ENCODE data around the gene MIB2. TPM values are rescaled to one million over a fixed set of nuclear protein-coding genes. Genes with fewer than 3 reads are reported as not detected.

MIB2 gene
- polyA plus RNA-seq, 1 of the 3 experiments (the other 2 are of a cell fraction) = 45.4 TPM

DNA sequence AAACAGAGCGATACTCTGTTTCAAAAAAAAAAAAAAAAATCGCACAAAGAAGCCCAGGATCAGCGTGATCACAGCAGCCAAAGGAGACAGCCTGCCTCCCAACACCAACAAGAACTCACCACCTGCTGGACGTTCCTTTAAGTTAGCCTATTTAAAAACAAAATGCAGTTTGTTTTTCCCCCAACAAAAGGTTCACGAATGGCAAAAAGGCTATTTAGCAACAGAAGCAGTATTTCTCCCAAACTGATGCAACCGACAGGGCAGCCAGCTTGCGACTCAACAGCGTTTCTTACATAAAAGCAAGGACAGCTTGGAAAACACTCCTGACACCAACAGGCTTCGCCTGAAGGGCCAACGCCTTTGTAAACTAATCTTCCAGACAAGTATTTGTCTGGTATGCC, 47.4 kb upstream of the MIB2 start:
- no peaks in the 10 kb centered on the region for H3K4me1 ChIP-seq (ENCODE audit: control insufficient read depth in 1 of 2, insufficient read depth in 2 of 2, low read depth in 1 of 2, low read length in 1 of 2)
- no peak overlapping the region for H3K27ac ChIP-seq (ENCODE audit: low read depth in 2 of 2, low read length in 1 of 2)
- no peak for TF ChIP-seq RXRA (IDR thresholded peaks at IDR 0.05; ENCODE audit: borderline replicate concordance, low read depth)
- TF ChIP-seq SMC3 (IDR thresholded peaks at IDR 0.05; ENCODE audit: low read depth, low read length) = no peak
- TF ChIP-seq NRF1 (IDR thresholded peaks at IDR 0.05; ENCODE audit: low read depth, low read length) = no peak
- DNase-seq = no peak
- H3K9me2 ChIP-seq = no peaks in the 10 kb centered on the region
- no peak overlapping the region for H3K9ac ChIP-seq
- H4K20me1 ChIP-seq (ENCODE audit: insufficient read depth) = peaks cover 75% of the 10 kb centered on the region
- no peaks in the 10 kb centered on the region for H3K9me3 ChIP-seq
- no peak overlapping the region for H3K4me2 ChIP-seq
- no peak overlapping the region for H3K4me3 ChIP-seq (ENCODE audit: low read depth in 2 of 2, low read length in 1 of 2)
- peaks cover 22 to 26% of the 10 kb centered on the region in 2 experiments for H3K36me3 ChIP-seq (replicated peaks in 1 of 2; ENCODE audit: control insufficient read depth in 1 of 2, insufficient read depth in 2 of 2, low read length in 1 of 2)
- no peaks in the 10 kb centered on the region for H3K27me3 ChIP-seq (ENCODE audit: insufficient read depth)
- 96% methylated on average over 10 of the region's 10 CpGs for WGBS (ENCODE audit: low lambda C conversion rate)
- CTCF ChIA-PET = no interaction called here
- POLR2A ChIA-PET = no interaction called here
- H3F3A ChIP-seq (replicated peaks; ENCODE audit: insufficient read depth) = peaks cover 8% of the 10 kb centered on the region
- peaks cover 100% of the 10 kb centered on the region for H3K79me2 ChIP-seq (ENCODE audit: insufficient read depth)
- H2AFZ ChIP-seq (ENCODE audit: low read depth) = no peak overlapping the region

DNA sequence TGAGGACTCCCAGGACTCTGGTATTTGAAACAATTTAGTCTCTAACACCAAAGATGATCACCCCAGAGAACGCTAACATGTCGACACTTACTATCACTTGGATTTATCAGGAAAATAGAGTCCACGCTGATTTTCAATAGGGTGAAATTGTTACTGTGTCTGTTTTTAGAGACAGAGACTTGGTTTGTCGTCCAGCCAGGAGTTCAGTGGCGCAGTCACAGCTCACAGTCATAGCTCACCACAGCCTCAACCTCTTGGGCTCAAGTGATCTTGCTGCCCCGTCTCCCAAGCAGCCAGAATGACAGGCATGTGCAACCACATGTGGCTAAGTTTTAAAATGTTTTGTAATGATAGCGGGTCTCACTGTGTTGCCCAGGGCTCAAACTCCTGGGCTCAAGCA, 46.0 kb upstream of the MIB2 start:
- Histone ChIP-seq H3K36me3 (replicated peaks in 1 of 2; ENCODE audit: control insufficient read depth in 1 of 2, insufficient read depth in 2 of 2, low read length in 1 of 2) (peaks cover 15 to 20% of the 10 kb centered on the region in 2 experiments), H3K9me2 (no peaks in the 10 kb centered on the region), H3K9ac (no peak overlapping the region), H3K27ac (ENCODE audit: low read depth in 2 of 2, low read length in 1 of 2) (no peak overlapping the region), H3K27me3 (ENCODE audit: insufficient read depth) (no peaks in the 10 kb centered on the region), H3F3A (replicated peaks; ENCODE audit: insufficient read depth) (peaks cover 13% of the 10 kb centered on the region), H3K4me2 (no peak overlapping the region), H3K4me1 (ENCODE audit: control insufficient read depth in 1 of 2, insufficient read depth in 2 of 2, low read depth in 1 of 2, low read length in 1 of 2) (peaks cover 0 to 4% of the 10 kb centered on the region in 2 experiments; a peak in 1 of 4 replicates), H2AFZ (ENCODE audit: low read depth) (no peak overlapping the region), H3K79me2 (ENCODE audit: insufficient read depth) (peaks cover 100% of the 10 kb centered on the region), H4K20me1 (ENCODE audit: insufficient read depth) (peaks cover 73% of the 10 kb centered on the region), H3K4me3 (ENCODE audit: low read depth in 2 of 2, low read length in 1 of 2) (no peak overlapping the region), H3K9me3 (no peaks in the 10 kb centered on the region)
- DNase-seq = no peak
- ChIA-PET CTCF (no interaction called here), POLR2A (no interaction called here)
- TF ChIP-seq NRF1 (IDR thresholded peaks at IDR 0.05; ENCODE audit: low read depth, low read length) (no peak), TCF12 (IDR thresholded peaks at IDR 0.05) (no peak), MEF2A (IDR thresholded peaks at IDR 0.05; ENCODE audit: borderline replicate concordance, low read depth) (no peak)
- TF ChIP-seq, protein P1, sequence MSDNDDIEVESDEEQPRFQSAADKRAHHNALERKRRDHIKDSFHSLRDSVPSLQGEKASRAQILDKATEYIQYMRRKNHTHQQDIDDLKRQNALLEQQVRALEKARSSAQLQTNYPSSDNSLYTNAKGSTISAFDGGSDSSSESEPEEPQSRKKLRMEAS (IDR thresholded peaks at IDR 0.05; ENCODE audit: low read depth) = no peak
- TF ChIP-seq, protein P2, sequence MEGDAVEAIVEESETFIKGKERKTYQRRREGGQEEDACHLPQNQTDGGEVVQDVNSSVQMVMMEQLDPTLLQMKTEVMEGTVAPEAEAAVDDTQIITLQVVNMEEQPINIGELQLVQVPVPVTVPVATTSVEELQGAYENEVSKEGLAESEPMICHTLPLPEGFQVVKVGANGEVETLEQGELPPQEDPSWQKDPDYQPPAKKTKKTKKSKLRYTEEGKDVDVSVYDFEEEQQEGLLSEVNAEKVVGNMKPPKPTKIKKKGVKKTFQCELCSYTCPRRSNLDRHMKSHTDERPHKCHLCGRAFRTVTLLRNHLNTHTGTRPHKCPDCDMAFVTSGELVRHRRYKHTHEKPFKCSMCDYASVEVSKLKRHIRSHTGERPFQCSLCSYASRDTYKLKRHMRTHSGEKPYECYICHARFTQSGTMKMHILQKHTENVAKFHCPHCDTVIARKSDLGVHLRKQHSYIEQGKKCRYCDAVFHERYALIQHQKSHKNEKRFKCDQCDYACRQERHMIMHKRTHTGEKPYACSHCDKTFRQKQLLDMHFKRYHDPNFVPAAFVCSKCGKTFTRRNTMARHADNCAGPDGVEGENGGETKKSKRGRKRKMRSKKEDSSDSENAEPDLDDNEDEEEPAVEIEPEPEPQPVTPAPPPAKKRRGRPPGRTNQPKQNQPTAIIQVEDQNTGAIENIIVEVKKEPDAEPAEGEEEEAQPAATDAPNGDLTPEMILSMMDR (IDR thresholded peaks at IDR 0.05) = no peak
- 96% methylated on average over 5 of the region's 7 CpGs for WGBS (ENCODE audit: low lambda C conversion rate)

DNA sequence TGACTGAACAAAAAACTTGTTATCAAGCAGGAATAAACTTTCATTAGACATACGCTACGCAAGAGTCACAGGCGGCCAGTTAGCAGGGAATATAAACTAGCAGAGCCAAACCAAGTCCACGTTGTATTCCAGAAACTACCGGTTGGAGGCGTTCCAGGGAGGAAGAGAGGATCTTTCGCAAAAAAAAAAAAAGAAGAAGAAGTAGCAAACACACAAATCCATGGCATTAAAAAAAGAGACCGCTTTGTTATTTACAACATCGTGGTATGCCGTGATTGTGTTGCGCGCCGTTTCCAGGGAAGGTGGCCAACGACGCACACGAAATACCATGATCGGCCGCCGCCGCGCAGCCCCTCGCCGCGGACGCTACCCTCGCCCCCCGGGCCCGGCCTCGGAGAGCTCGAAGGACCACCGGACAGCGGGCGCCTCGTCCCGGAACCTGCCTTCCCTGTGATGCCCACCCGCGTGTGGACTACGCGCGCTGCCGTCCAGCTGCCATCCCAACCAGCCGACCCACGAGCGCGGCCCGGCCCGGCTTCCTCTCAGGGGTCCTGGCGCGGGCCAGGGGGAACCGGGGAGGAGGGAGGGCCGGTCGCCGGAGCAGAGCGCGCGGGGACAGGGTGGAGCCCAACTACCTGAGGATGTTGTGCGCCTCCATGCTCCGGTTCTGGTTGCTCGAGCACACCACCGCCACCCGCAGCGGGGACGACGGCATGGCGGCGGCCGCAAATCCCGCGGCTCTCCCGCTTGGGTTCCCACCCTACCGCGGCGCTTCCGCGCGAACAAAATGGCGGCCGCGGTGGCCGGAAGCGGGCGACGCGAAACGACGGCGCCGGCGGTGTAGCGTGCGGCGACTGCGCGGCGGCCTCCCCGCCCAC, 41.2 kb upstream of the MIB2 start:
- H2AFZ ChIP-seq (ENCODE audit: low read depth) = peak overlapping the region; percentile 51; the same call in 1 of the 2 replicates
- H3F3A ChIP-seq (replicated peaks; ENCODE audit: insufficient read depth) = peaks cover 17% of the 10 kb centered on the region
- peak; percentile 91 for DNase-seq
- H3K9me3 ChIP-seq = no peaks in the 10 kb centered on the region
- H3K27ac ChIP-seq (ENCODE audit: low read depth in 2 of 2, low read length in 1 of 2) = peak overlapping the region; percentile 94 to 97
- WGBS (ENCODE audit: low lambda C conversion rate) = under 1% methylated on average over 20 of the region's 96 CpGs
- peaks cover 25% of the 10 kb centered on the region for H4K20me1 ChIP-seq (ENCODE audit: insufficient read depth)
- no peaks in the 10 kb centered on the region; the same call in 1 of the 2 replicates for H3K27me3 ChIP-seq (ENCODE audit: insufficient read depth)
- H3K79me2 ChIP-seq (ENCODE audit: insufficient read depth) = peaks cover 53% of the 10 kb centered on the region
- H3K36me3 ChIP-seq (replicated peaks in 1 of 2; ENCODE audit: control insufficient read depth in 1 of 2, insufficient read depth in 2 of 2, low read length in 1 of 2) = peaks cover 2 to 15% of the 10 kb centered on the region in 2 experiments
- peak overlapping the region; percentile 73 to 86 for H3K4me3 ChIP-seq (ENCODE audit: low read depth in 2 of 2, low read length in 1 of 2)
- peaks cover 0 to 7% of the 10 kb centered on the region in 2 experiments; a peak in 1 of 4 replicates for H3K4me1 ChIP-seq (ENCODE audit: control insufficient read depth in 1 of 2, insufficient read depth in 2 of 2, low read depth in 1 of 2, low read length in 1 of 2)
- no peaks in the 10 kb centered on the region for H3K9me2 ChIP-seq
- H3K4me2 ChIP-seq = peak overlapping the region; percentile 84
- peak overlapping the region; percentile 98 for H3K9ac ChIP-seq
- ChIA-PET POLR2A (no interaction called here), CTCF (interaction anchor here (0.6 to 1.1 kb wide), 2 partner anchors 12 to 32 kb away, joined by 3 read pairs; no protein-coding TSS in a partner anchor)
- TF ChIP-seq JUND (IDR thresholded peaks at IDR 0.05) = no peak
- TF ChIP-seq GATA2 (CRISPR knock-in tag; IDR thresholded peaks at IDR 0.05) = no peak
- TF ChIP-seq, protein P3, sequence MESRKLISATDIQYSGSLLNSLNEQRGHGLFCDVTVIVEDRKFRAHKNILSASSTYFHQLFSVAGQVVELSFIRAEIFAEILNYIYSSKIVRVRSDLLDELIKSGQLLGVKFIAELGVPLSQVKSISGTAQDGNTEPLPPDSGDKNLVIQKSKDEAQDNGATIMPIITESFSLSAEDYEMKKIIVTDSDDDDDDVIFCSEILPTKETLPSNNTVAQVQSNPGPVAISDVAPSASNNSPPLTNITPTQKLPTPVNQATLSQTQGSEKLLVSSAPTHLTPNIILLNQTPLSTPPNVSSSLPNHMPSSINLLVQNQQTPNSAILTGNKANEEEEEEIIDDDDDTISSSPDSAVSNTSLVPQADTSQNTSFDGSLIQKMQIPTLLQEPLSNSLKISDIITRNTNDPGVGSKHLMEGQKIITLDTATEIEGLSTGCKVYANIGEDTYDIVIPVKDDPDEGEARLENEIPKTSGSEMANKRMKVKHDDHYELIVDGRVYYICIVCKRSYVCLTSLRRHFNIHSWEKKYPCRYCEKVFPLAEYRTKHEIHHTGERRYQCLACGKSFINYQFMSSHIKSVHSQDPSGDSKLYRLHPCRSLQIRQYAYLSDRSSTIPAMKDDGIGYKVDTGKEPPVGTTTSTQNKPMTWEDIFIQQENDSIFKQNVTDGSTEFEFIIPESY (IDR thresholded peaks at IDR 0.05; ENCODE audit: borderline replicate concordance, low read depth) = no peak; the same call in 1 of the 2 replicates
- TF ChIP-seq ELF1 (IDR thresholded peaks at IDR 0.05) = no peak
- TF ChIP-seq, protein P4, sequence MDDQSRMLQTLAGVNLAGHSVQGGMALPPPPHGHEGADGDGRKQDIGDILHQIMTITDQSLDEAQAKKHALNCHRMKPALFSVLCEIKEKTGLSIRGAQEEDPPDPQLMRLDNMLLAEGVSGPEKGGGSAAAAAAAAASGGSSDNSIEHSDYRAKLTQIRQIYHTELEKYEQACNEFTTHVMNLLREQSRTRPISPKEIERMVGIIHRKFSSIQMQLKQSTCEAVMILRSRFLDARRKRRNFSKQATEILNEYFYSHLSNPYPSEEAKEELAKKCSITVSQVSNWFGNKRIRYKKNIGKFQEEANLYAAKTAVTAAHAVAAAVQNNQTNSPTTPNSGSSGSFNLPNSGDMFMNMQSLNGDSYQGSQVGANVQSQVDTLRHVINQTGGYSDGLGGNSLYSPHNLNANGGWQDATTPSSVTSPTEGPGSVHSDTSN (IDR thresholded peaks at IDR 0.05) = no peak
- no peak for TF ChIP-seq RFX5 (IDR thresholded peaks at IDR 0.05; ENCODE audit: low read length)
- TF ChIP-seq RXRA (IDR thresholded peaks at IDR 0.05; ENCODE audit: borderline replicate concordance, low read depth) = no peak
- peak; percentile 87 for TF ChIP-seq YY1 (IDR thresholded peaks at IDR 0.05; ENCODE audit: low read depth)
- no peak for TF ChIP-seq TEAD4 (IDR thresholded peaks at IDR 0.05; ENCODE audit: borderline replicate concordance, insufficient read depth)

Measured in SK-N-SH (cell line).